Measurements from ENCODE around the gene COL23A1.

DNA sequence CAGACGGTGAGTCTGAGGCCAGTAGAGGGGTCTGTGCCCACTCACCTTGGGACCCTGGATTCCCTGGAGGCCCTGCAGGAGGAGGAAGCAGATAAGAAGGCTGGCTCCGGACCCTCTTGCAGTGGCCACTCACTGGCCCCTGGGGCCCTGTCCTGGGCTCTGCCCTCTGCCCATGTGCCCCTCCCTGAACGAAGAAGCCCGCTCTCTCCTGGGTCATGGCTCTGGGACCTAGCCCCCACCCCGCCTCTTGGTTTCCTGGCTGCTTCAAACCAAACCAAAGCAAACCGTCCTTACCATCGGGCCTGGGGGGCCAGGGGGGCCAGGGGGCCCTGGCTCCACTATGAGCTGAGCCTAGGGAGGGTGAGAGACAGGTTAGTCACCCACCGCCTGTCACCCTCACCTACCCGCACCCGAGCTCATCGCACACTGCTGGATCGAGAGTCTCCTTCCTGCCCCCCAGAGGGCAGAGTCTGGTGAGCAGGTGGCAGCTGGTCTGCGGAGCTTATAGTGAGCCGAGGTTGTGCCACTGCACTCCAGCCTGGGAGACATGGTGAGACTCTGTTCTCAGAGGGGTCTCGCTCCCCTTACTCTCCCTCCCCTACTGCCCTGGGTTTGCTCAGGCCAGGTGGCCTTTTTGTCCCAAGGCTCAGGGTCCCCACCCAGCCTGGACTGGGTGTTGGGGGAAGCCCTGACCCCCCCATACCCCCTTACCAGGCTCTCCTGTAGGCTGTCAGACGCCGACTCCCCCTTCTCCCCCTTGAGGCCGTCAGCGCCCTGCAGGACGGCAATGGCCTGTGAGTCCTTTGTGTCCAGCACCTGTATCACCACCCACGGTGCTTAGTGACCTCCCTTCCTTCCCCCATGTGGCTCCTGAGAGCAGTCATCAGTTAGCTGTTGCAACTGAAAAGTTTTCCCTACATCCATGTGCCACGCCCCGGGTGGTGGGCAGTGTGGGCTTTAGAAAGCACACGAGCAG is 342.4 kb downstream of the COL23A1 start:
- no peak for TF ChIP-seq EZH2 (IDR thresholded peaks at IDR 0.05; ENCODE audit: low read length)
- TF ChIP-seq, protein P1, sequence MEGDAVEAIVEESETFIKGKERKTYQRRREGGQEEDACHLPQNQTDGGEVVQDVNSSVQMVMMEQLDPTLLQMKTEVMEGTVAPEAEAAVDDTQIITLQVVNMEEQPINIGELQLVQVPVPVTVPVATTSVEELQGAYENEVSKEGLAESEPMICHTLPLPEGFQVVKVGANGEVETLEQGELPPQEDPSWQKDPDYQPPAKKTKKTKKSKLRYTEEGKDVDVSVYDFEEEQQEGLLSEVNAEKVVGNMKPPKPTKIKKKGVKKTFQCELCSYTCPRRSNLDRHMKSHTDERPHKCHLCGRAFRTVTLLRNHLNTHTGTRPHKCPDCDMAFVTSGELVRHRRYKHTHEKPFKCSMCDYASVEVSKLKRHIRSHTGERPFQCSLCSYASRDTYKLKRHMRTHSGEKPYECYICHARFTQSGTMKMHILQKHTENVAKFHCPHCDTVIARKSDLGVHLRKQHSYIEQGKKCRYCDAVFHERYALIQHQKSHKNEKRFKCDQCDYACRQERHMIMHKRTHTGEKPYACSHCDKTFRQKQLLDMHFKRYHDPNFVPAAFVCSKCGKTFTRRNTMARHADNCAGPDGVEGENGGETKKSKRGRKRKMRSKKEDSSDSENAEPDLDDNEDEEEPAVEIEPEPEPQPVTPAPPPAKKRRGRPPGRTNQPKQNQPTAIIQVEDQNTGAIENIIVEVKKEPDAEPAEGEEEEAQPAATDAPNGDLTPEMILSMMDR (optimal IDR thresholded peaks at IDR 0.05 in 1 of 3, IDR thresholded peaks at IDR 0.05 in 1 of 3, conservative IDR thresholded peaks at IDR 0.05 in 1 of 3; ENCODE audit: extremely low read depth in 1 of 3, insufficient read depth in 2 of 3, low read length in 3 of 3), result no peak
